Neural cell (in vitro differentiated cells): ENCODE data around the gene PGP. TPM values are rescaled to one million over a fixed set of nuclear protein-coding genes. Genes with fewer than 3 reads are reported as not detected.

Experiments
- H2AFZ ChIP-seq: fragments of 200-600, 300-800 bp; sonication (generic), shearing (Covaris generic); 2 replicates; pipeline ENCODE4 v1.6.0; 2014; ENCODE audit warnings: low read depth, mild to moderate bottlenecking, antibody characterized with exemption, low read length, moderate library complexity
- H3F3A ChIP-seq: fragments of 200-600 bp; shearing (Covaris generic); 2 replicates; pipeline ENCODE4 v1.6.1; 2016; ENCODE audit warnings: mild to moderate bottlenecking, moderate library complexity, mixed read lengths, antibody characterized with exemption, low read length; ENCODE audit not compliant: insufficient read depth, poor library complexity, severe bottlenecking
- H3K27ac ChIP-seq: fragments of 200-600, 300-800 bp; sonication (generic), shearing (Covaris generic); 2 replicates; pipeline ENCODE4 v1.5.1; 2014; ENCODE audit warnings: mild to moderate bottlenecking, low read length, moderate library complexity
- H3K27me3 ChIP-seq: fragments of 300-800, 200-600 bp; sonication (generic), shearing (Covaris generic); 2 replicates; pipeline ENCODE4 v1.6.0; 2014; ENCODE audit warnings: mild to moderate bottlenecking, low read depth, low read length, moderate library complexity; ENCODE audit not compliant: insufficient read depth
- H3K36me3 ChIP-seq: fragments of 300-800, 200-600 bp; sonication (generic), shearing (Covaris generic); 2 replicates; pipeline ENCODE4 v1.5.1; 2014; ENCODE audit warnings: mild to moderate bottlenecking, antibody characterized with exemption, low read length, moderate library complexity; ENCODE audit not compliant: insufficient read depth
- H3K4me2 ChIP-seq: fragments of 300-800, 200-600 bp; sonication (generic), shearing (Covaris generic); 2 replicates; pipeline ENCODE4 v1.6.0; 2014; ENCODE audit warnings: mild to moderate bottlenecking, low read length
- H3K4me3 ChIP-seq: fragments of 300-800, 200-600 bp; sonication (generic), shearing (Covaris generic); 2 replicates; pipeline ENCODE4 v1.5.1; 2014; ENCODE audit warnings: mild to moderate bottlenecking, low read length, moderate library complexity
- H3K79me2 ChIP-seq: fragments of 200-600 bp; shearing (Covaris generic); replicated peaks from 2 replicates; pipeline ENCODE4 v1.6.0; 2014; ENCODE audit warnings: mild to moderate bottlenecking, low read length, moderate library complexity; ENCODE audit not compliant: insufficient read depth
- H3K9ac ChIP-seq: fragments of 300-800, 200-600 bp; sonication (generic), shearing (Covaris generic); 2 replicates; pipeline ENCODE4 v1.6.1; 2016; ENCODE audit warnings: mild to moderate bottlenecking, low read length, mixed read lengths
- H3K9me2 ChIP-seq: fragments of 200-600 bp; shearing (Covaris generic); 2 replicates; pipeline ENCODE4 v1.6.1; 2016; ENCODE audit warnings: mild to moderate bottlenecking, low read length, mixed read lengths; ENCODE audit not compliant: insufficient read depth
- H3K9me3 ChIP-seq: fragments of 200-600, 300-800 bp; sonication (generic), shearing (Covaris generic); 2 replicates; pipeline ENCODE4 v1.6.1; 2016; ENCODE audit warnings: mild to moderate bottlenecking, mixed run types, low read length, moderate library complexity, mixed read lengths
- H4K20me1 ChIP-seq: fragments of 200-600 bp; shearing (Covaris generic); 2 replicates; pipeline ENCODE4 v1.6.1; 2016; ENCODE audit warnings: mild to moderate bottlenecking, mixed run types; ENCODE audit not compliant: insufficient read depth
- CTCF ChIP-seq: fragments of 450-650 bp; IDR thresholded peaks from 2 replicates; pipeline ENCODE4 v1.5.1; 2014; ENCODE audit warnings: antibody characterized with exemption, mild to moderate bottlenecking, moderate library complexity; ENCODE audit not compliant: poor library complexity, severe bottlenecking
- EP300 ChIP-seq: fragments of 450-650 bp; conservative IDR thresholded peaks from 2 replicates; pipeline ENCODE4 v1.6.1; 2014; ENCODE audit warnings: antibody characterized with exemption, mild to moderate bottlenecking, moderate library complexity; ENCODE audit not compliant: poor library complexity, severe bottlenecking
- EZH2 ChIP-seq: fragments of 200-600, 300-800 bp; shearing (Covaris generic), sonication (generic); IDR thresholded peaks from 2 replicates; pipeline ENCODE4 v1.6.1; 2014; ENCODE audit warnings: antibody characterized with exemption, low read length, borderline replicate concordance, mild to moderate bottlenecking; ENCODE audit not compliant: insufficient read depth, poor library complexity, severe bottlenecking
- MXI1 ChIP-seq: fragments of 450-650 bp; conservative IDR thresholded peaks from 2 replicates; pipeline ENCODE4 v1.6.1; 2014; ENCODE audit warnings: antibody characterized with exemption, mild to moderate bottlenecking; ENCODE audit not compliant: poor library complexity, severe bottlenecking
- POLR2AphosphoS5 ChIP-seq: IDR thresholded peaks from 2 replicates; pipeline ENCODE4 v1.6.1; 2012
- RAD21 ChIP-seq: fragments of 450-650 bp; conservative IDR thresholded peaks from 2 replicates; pipeline ENCODE4 v1.6.1; 2014; ENCODE audit warnings: antibody characterized with exemption, mild to moderate bottlenecking, moderate library complexity
- REST ChIP-seq: IDR thresholded peaks from 2 replicates; pipeline ENCODE4 v1.6.1; 2012; ENCODE audit warnings: borderline replicate concordance
- SMC3 ChIP-seq: fragments of 450-650 bp; conservative IDR thresholded peaks from 2 replicates; pipeline ENCODE4 v1.6.1; 2014; ENCODE audit warnings: antibody characterized with exemption, mild to moderate bottlenecking, moderate library complexity; ENCODE audit not compliant: poor library complexity
- TAF1 ChIP-seq: IDR thresholded peaks from 2 replicates; pipeline ENCODE4 v1.6.1; 2012; ENCODE audit warnings: low read depth
- polyA plus RNA-seq: library from polyadenylated mRNA; depleted of rRNA; stranded (reverse); fragments of >200 nt; gene quantifications from 2 replicates; pipeline ENCODE4 v1.2.3, GENCODE V29; 2014

Gene PGP
- polyA plus RNA-seq, 1 donor from 2014 or later, result 44.1 TPM

DNA sequence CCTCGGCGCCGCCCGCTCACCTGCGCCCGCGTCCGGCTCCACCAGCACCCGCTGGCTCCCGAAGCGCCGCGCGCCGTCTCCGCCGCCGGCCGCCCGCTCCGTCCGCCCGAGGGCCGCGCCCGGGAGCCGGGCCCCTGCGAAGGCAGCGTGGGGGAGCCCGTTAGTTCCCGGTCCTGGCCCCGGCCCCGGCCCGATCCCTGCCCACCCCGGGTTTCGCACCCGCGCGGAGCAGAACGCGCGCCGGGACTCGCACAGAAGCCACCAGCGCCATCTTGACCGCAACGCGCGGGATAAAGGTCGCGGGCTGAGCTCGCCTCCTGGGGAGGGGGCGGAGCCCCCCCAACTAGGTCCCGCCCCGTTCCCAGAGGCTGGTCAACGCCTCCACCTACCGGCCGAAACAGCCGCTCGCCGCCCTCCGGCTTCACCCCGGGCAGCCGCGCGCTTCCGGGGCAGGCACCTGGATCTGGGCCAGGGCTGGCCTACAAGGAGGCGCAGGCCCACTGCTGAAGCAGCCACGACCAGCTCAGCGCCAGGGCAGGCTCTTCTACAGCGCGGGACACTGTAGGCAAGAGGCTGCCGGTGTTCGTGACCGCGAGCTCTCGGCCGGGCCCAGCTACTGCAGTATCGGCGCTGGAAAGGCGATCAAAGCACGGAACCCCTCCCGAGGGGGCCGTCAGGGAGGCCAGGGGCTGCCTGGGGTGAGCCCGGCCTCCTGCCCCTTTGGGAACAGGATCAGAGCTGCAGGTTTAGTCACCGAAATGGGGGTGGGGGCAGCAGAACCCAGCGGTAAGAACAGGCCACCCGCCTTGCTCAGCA is 36.9 kb upstream of the PGP start, which contains the start of gene ECI1:
Gene ECI1 (minus strand): TSS at position 292 of the 816 bp plus-strand sequence. CDS start 21 bp downstream, at position 271.
- Histone ChIP-seq H3K9me2 (no peaks in the 10 kb centered on the region), H3K36me3 (no peaks in the 10 kb centered on the region), H3F3A (no peaks in the 10 kb centered on the region), H2AFZ (peak within 1 kb of the TSS; percentile 21), H3K9ac (peak within 1 kb of the TSS; percentile 59), H3K9me3 (no peaks in the 10 kb centered on the region), H3K4me2 (no peak within 1 kb of the TSS), H3K4me3 (peak within 1 kb of the TSS; percentile 64), H3K27me3 (no peaks in the 10 kb centered on the region), H3K79me2 (peaks cover 4% of the 10 kb centered on the region), H3K27ac (peak within 1 kb of the TSS; percentile 47), H4K20me1 (no peaks in the 10 kb centered on the region)
- TF ChIP-seq POLR2AphosphoS5, result peak; percentile 45
- TF ChIP-seq TAF1, result no peak
- TF ChIP-seq EZH2, result no peak
- TF ChIP-seq CTCF, result peak; percentile 69
- no peak for TF ChIP-seq EP300
- TF ChIP-seq REST, result peak; percentile 53
- no peak for TF ChIP-seq SMC3
- TF ChIP-seq RAD21, result peak; percentile 72
- peak; percentile 55 for TF ChIP-seq MXI1

DNA sequence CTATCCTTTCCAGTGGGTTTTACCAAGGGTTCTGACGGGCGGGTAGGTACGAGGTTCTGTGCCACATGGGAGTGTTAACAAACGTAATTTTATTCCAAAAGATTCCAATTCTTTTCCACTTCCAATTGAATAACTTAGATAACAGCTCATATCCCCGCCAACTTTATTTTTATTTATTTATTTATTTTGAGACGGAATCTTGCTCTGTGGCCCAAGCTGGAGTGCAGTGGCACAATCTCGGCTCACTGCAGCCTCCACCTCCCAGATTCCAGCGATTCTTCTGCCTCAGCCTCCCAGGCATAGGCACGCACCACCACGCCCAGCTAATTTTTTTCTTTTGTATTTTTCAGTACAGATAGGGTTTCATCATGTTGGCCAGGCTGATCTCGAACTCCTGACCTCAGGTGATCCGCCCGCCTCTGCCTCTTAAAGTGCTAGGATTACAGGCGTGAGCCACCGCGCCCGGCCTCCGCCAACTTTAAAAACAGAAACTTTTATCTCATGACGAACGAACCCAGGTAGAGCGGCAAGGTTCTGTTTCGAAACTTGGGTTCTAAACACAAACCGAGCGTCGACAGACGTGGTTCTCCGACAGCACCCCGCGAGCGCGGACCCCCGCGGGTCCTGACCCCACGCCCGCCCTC is 36.1 kb upstream of the PGP start:
- peak overlapping the region; percentile 59 for H3K9ac ChIP-seq
- H3K27me3 ChIP-seq, result no peaks in the 10 kb centered on the region
- peak overlapping the region; percentile 64 for H3K4me3 ChIP-seq
- no peak overlapping the region for H2AFZ ChIP-seq
- H3K4me2 ChIP-seq, result no peak overlapping the region
- H3K9me3 ChIP-seq, result no peaks in the 10 kb centered on the region
- H3F3A ChIP-seq, result no peaks in the 10 kb centered on the region
- peaks cover 4% of the 10 kb centered on the region for H3K79me2 ChIP-seq
- H3K27ac ChIP-seq, result no peak overlapping the region
- H4K20me1 ChIP-seq, result no peaks in the 10 kb centered on the region
- TF ChIP-seq MXI1 (no peak), TAF1 (no peak), CTCF (no peak), POLR2AphosphoS5 (no peak), RAD21 (no peak), EP300 (no peak), REST (no peak), SMC3 (no peak), EZH2 (no peak)
- no peaks in the 10 kb centered on the region for H3K36me3 ChIP-seq
- no peaks in the 10 kb centered on the region for H3K9me2 ChIP-seq
